Cardiac muscle cell (in vitro differentiated cells and primary cell): ENCODE measurements around the gene R3HCC1L. TPM values are rescaled to one million over a fixed set of nuclear protein-coding genes. Genes with fewer than 3 reads are reported as not detected.
"Not testable (repeated sequence)": the region's sequence is repeated elsewhere in the genome, so short reads cannot be mapped to it uniquely, and the experiment has no call there.

Source experiments
- DNase-seq, 2 donors: peaks; one replicate each; pipeline versions ENCODE4 v3.0.0 to v3.0.0-alpha.2; 2010 to 2017; ENCODE audit warnings: low read depth in 1 of 2, low spot score in 1 of 2
- H3K27ac ChIP-seq: fragments of 200-600 bp; sonication (generic); 2 replicates; pipeline ENCODE4 v1.5.1; 2016
- H3K27me3 ChIP-seq: fragments of 200-600 bp; sonication (generic); 2 replicates; pipeline ENCODE4 v1.6.0; 2016; ENCODE audit warnings: control low read depth
- H3K36me3 ChIP-seq: fragments of 200-600 bp; sonication (generic); 2 replicates; pipeline ENCODE4 v1.5.1; 2016; ENCODE audit warnings: control low read depth
- H3K4me1 ChIP-seq: fragments of 200-600 bp; sonication (generic); 2 replicates; pipeline ENCODE4 v1.8.1; 2017; ENCODE audit warnings: low read depth, mild to moderate bottlenecking, mixed run types
- H3K4me3 ChIP-seq: fragments of 200-600 bp; sonication (generic); 2 replicates; pipeline ENCODE4 v1.5.1; 2016; ENCODE audit warnings: mild to moderate bottlenecking
- H3K9me3 ChIP-seq: fragments of 200-600 bp; sonication (generic); 2 replicates; pipeline ENCODE4 v1.5.1; 2017; ENCODE audit warnings: low read depth, mild to moderate bottlenecking, control low read depth
- polyA plus RNA-seq: library from polyadenylated mRNA; unstranded; fragments of >200 nt; fragmentation: Nextera tagmentation; extraction: Ambion mirVana; gene quantifications from 2 replicates; pipeline ENCODE4 v1.2.1, GENCODE V29; 2016
- total RNA-seq: library from RNA; depleted of rRNA; stranded (reverse); fragments of >200 nt; gene quantifications from 2 replicates; pipeline ENCODE4 v1.2.3, GENCODE V29; 2016
- TF ChIP-seq, protein P1 (sequence below): IDR thresholded peaks from 2 replicates; pipeline ENCODE4 v1.5.1; 2012; ENCODE audit warnings: low read depth, mild to moderate bottlenecking, low read length

R3HCC1L gene
- total and polyA plus RNA-seq, 2 experiments from 2014 or later: 15.8 to 16.9 TPM

DNA sequence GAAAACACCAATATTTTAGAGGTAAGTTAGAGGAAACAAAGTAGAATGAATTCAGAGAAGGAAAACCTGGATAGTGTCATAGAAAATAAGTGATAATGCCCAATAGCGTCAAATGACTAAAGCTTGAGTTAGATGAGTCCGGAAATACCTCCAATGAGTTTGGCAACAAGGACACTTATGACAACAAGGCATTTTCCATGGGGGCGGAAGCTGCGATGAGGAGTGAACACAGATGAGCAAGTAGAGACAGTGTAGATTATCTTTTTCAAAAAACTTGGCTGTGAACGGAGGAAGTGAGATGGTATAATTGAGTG, 383 bp upstream of the R3HCC1L start:
- no peaks in the 10 kb centered on the region for H3K36me3 ChIP-seq
- H3K4me3 ChIP-seq: peak overlapping the region; percentile 94
- no peaks in the 10 kb centered on the region for H3K27me3 ChIP-seq
- TF ChIP-seq, protein P1, sequence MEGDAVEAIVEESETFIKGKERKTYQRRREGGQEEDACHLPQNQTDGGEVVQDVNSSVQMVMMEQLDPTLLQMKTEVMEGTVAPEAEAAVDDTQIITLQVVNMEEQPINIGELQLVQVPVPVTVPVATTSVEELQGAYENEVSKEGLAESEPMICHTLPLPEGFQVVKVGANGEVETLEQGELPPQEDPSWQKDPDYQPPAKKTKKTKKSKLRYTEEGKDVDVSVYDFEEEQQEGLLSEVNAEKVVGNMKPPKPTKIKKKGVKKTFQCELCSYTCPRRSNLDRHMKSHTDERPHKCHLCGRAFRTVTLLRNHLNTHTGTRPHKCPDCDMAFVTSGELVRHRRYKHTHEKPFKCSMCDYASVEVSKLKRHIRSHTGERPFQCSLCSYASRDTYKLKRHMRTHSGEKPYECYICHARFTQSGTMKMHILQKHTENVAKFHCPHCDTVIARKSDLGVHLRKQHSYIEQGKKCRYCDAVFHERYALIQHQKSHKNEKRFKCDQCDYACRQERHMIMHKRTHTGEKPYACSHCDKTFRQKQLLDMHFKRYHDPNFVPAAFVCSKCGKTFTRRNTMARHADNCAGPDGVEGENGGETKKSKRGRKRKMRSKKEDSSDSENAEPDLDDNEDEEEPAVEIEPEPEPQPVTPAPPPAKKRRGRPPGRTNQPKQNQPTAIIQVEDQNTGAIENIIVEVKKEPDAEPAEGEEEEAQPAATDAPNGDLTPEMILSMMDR: no peak
- no peaks in the 10 kb centered on the region for H3K9me3 ChIP-seq
- H3K27ac ChIP-seq: no peak overlapping the region
- no peak for DNase-seq
- peaks cover 4% of the 10 kb centered on the region for H3K4me1 ChIP-seq

DNA sequence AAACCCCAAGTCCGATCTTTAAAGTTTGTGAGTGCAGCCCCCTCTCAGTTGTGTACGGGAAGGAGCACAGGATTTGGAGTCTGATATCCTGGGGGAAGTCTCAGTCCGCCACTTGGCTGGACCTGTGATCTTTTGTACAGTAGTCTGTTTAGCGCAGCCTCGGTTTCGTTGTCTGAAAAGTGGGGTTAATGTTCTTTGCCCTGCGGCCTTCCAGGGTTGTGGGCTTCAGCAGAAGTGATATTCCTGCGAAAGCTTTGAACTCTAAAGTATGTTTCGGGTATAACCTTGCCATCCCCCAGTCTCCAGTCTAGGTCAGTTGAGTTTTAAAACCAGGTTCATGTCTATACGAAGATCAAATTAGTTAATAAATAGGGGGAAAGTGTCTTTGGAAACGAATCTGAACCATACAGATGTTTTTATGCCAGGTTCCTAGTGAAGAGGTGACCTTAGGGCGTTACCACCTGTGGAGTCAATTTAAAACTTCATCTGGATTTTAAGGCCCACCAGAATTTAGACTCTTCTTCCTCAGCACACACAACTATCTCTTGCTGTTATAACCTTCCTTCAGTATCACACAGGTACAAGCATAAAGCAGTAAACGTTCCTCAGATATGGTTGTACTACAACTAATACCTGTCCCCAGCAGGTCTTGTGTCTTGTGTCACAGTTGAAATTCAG, 904 bp downstream of the R3HCC1L start:
- peaks cover 4% of the 10 kb centered on the region for H3K4me1 ChIP-seq
- H3K27ac ChIP-seq: peak overlapping the region; percentile 94
- no peaks in the 10 kb centered on the region for H3K27me3 ChIP-seq
- H3K9me3 ChIP-seq: no peaks in the 10 kb centered on the region
- peak overlapping the region; percentile 94 for H3K4me3 ChIP-seq
- DNase-seq: no peak
- H3K36me3 ChIP-seq: no peaks in the 10 kb centered on the region
- TF ChIP-seq, protein P1: no peak

DNA sequence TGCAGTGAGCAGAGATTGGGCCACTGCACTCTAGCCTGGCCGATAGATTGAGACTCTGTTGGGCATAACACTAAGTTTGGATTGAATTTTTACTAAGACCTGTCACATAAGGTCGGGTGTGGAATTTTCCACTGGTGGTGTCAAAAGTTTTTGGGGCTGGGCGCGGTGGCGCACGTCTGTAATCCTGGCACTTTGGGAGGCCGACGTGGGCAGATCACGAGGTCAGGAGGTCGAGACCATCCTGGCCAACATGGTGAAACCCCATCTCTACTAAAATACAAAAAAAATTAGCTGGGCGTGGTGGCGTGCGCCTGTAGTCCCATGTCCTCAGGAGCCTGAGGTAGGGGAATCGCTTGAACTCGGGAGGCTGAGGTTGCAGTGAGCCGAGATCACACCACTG, 2.3 kb downstream of the R3HCC1L start:
- not testable (repeated sequence) for H3K27me3 ChIP-seq, H3K4me3 ChIP-seq, H3K9me3 ChIP-seq, H3K36me3 ChIP-seq, H3K27ac ChIP-seq, H3K4me1 ChIP-seq, DNase-seq

DNA sequence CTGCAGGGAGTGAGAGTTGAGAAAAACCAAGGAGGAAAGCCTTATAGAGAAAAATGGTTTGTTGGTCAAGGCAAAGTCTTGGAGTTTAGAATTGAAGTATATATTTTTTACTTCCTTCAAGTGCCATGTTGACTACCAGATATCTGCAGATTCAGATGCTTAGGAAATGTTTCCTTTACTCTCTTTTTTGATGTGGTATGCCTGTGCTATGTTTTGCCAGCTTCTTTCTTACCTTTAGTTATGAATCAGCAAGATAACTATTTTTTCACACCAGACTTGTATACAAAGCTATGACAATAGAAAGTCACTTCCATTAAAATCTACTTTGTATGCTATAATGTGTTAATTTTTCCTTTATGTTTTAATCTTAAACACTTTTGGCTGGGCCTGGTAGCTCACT, 3.6 kb downstream of the R3HCC1L start:
- Histone ChIP-seq H3K9me3 (no peaks in the 10 kb centered on the region), H3K27me3 (no peaks in the 10 kb centered on the region), H3K4me1 (peaks cover 9% of the 10 kb centered on the region), H3K36me3 (no peaks in the 10 kb centered on the region), H3K4me3 (no peak overlapping the region), H3K27ac (no peak overlapping the region)
- DNase-seq: no peak
- TF ChIP-seq, protein P1: no peak

DNA sequence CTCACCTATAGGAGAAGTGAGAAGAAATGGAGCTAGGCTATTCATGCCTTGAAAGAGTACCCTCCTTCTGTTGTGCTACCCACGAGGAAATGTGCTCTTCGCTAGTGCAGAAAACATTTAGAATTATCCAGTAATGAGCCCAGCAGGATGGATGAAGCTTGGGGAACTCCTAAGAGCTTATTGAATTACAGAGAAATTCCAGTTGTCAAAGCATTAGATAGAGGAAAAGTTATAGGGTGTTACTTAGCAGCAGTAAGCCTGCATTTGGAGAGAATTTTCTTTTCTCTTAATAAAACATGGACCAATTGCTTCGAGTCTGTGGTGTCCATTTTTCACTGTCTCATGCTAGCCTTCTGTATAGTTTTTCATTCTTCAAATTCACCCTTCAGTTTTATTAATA, 5.0 kb downstream of the R3HCC1L start:
- H3K27ac ChIP-seq: no peak overlapping the region
- no peaks in the 10 kb centered on the region for H3K27me3 ChIP-seq
- TF ChIP-seq, protein P1: no peak
- no peaks in the 10 kb centered on the region for H3K9me3 ChIP-seq
- no peaks in the 10 kb centered on the region for H3K36me3 ChIP-seq
- peaks cover 9% of the 10 kb centered on the region for H3K4me1 ChIP-seq
- H3K4me3 ChIP-seq: no peak overlapping the region
- DNase-seq: no peak

DNA sequence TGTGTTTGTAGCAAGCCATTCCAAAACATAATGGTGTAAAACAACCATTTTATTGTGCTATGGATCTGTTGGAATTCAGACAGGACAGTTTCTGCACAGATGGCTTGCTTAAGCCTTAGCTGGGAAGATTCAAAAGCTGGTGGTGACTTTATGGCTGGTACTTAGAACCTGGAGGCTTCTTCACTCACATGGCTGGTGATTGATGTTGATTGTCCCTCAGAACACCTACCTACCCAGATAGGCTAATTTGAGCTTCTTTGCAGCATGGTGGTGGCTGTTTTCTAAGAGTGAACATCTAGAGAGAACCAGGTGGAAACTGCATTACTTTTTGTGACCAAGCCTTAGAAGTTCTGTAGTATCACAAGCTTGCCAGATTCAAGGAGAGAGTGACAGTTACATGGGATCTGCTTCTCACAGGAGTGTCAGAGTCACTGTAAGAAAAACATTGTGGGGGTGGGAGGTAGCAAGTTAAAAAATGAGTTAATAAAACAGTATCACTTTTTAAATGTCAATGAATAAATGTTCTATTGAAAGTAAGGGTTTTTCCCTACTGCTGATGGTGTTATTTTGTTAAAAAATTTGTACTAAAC, 7.1 kb downstream of the R3HCC1L start:
- H3K27me3 ChIP-seq: no peaks in the 10 kb centered on the region
- H3K36me3 ChIP-seq: no peaks in the 10 kb centered on the region
- H3K27ac ChIP-seq: no peak overlapping the region
- no peak for DNase-seq
- H3K4me1 ChIP-seq: peaks cover 6% of the 10 kb centered on the region
- TF ChIP-seq, protein P1: no peak
- H3K9me3 ChIP-seq: peaks cover 2% of the 10 kb centered on the region
- H3K4me3 ChIP-seq: no peak overlapping the region
